Large intestine (tissue), 3 donors: Measurements from ENCODE around the gene PTPN9. TPM values are rescaled to one million over a fixed set of nuclear protein-coding genes. Genes with fewer than 3 reads are reported as not detected.
"Not testable (repeated sequence)": the region's sequence is repeated elsewhere in the genome, so short reads cannot be mapped to it uniquely, and the experiment has no call there.

Source experiments
- DNase-seq, 2 donors: peaks; one replicate each; pipeline versions ENCODE4 v3.0.0 to v3.0.0-alpha.2; 2013
- H3K27ac ChIP-seq: one replicate; pipeline ENCODE4 v1.5.1; 2013; ENCODE audit warnings: low read length
- H3K27me3 ChIP-seq: 2 replicates; pipeline ENCODE4 v1.6.1; 2013; ENCODE audit warnings: low read length; ENCODE audit not compliant: control insufficient read depth, insufficient read depth
- H3K36me3 ChIP-seq: 2 replicates; pipeline ENCODE4 v1.6.1; 2013; ENCODE audit warnings: low read length; ENCODE audit not compliant: control insufficient read depth, insufficient read depth
- H3K4me1 ChIP-seq: one replicate; pipeline ENCODE4 v1.6.1; 2013; ENCODE audit warnings: low read length; ENCODE audit not compliant: control insufficient read depth, insufficient read depth
- H3K4me3 ChIP-seq: one replicate; pipeline ENCODE4 v1.5.1; 2013; ENCODE audit warnings: low read length
- H3K9me3 ChIP-seq: one replicate; pipeline ENCODE4 v1.6.1; 2013; ENCODE audit warnings: mild to moderate bottlenecking, low read depth, low read length, moderate library complexity; ENCODE audit not compliant: control insufficient read depth
- WGBS: methylation state at CpG from one replicate; pipeline ENCODE4 v1.1.5; 2013; ENCODE audit warnings: low lambda C conversion rate; ENCODE audit not compliant: insufficient coverage; 5-methylcytosine and 5-hydroxymethylcytosine counted together
- polyA plus RNA-seq: library from polyadenylated mRNA; unstranded; fragments of 120-200 nt; gene quantifications from one replicate; pipeline ENCODE4 v1.2.1, GENCODE V29; 2013

The PTPN9 gene
- polyA plus RNA-seq, 1 donor = 42.3 TPM

DNA sequence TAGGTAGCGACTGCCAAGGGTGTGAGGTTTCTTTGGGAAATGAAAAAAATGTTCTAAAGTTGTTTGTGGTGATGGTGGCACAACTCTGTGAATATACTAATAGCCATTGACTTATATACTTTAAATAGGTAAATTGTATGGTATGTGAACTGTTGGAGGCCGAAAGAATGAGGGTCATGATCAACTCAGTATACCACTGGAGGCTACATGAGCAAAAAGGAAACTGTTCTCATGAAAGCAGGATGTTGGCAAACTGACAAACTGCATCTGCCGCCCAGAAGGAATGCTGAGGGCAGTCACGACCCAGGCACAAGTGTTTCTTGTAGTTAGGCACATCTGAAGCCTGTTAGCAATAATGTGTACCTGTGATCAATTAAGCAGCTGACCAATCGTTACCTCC is 95.6 kb downstream of the PTPN9 start:
- H3K4me3 ChIP-seq, DNase-seq, H3K27me3 ChIP-seq, H3K27ac ChIP-seq, H3K4me1 ChIP-seq, H3K9me3 ChIP-seq: not testable (repeated sequence)
- WGBS = 100% methylated on average over 1 of the region's 5 CpGs
- H3K36me3 ChIP-seq = peaks cover 33% of the 10 kb centered on the region

DNA sequence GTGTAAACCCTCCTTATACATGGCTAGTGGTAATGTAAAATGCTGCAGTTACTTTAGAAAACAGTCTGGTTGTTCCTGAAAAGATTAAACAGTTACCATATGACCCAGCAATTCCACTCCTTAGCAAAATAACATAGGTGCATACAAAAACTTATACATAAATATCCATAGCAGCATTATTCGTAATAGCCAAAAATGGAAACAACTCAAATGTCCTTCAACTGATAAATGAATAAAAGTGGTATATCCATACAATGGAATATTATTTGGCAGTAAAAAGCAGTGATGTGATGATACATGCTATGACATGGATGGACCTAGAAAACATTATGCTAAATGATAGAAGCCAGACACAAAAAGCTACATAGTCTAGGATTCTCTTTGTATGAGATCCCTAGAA is 96.0 kb downstream of the PTPN9 start:
- DNase-seq = no peak
- peaks cover 33% of the 10 kb centered on the region for H3K36me3 ChIP-seq
- no peaks in the 10 kb centered on the region for H3K4me1 ChIP-seq
- no CpG with 5 or more reads among the region's 1 CpG for WGBS
- H3K27me3 ChIP-seq = no peaks in the 10 kb centered on the region
- no peaks in the 10 kb centered on the region for H3K9me3 ChIP-seq
- no peak overlapping the region for H3K4me3 ChIP-seq
- H3K27ac ChIP-seq = no peak overlapping the region

DNA sequence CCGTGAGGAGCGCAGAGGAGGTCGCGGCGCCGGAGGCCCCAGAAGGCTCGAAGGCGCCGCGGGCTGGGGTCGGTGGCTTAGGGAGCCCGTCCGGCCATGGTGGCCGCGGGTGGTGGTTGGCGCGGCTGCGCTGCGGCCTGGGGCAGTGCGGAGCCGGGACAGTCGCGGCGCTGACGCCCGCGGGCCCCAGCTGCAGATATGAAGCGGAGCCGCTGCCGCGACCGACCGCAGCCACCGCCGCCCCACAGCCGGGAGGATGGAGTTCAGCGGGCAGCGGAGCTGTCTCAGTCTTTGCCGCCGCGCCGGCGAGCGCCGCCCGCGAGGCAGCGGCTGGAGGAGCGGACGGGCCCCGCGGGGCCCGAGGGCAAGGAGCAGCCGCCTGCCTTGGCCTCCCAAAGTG is 98.7 kb downstream of the PTPN9 start:
- not testable (repeated sequence) for H3K4me3 ChIP-seq, H3K27ac ChIP-seq, H3K27me3 ChIP-seq, H3K9me3 ChIP-seq, H3K4me1 ChIP-seq, DNase-seq
- WGBS = no CpG with 5 or more reads among the region's 54 CpGs
- peaks cover 28% of the 10 kb centered on the region for H3K36me3 ChIP-seq

GRCh38 chr15:75479670-75480069 is 99.4 kb downstream of the PTPN9 start:
- Histone ChIP-seq H3K36me3 (peaks cover 31% of the 10 kb centered on the region), H3K4me3 (no peak overlapping the region), H3K4me1 (no peaks in the 10 kb centered on the region), H3K27me3 (no peaks in the 10 kb centered on the region), H3K9me3 (no peaks in the 10 kb centered on the region), H3K27ac (no peak overlapping the region)
- no peak for DNase-seq
- no CpG with 5 or more reads among the region's 2 CpGs for WGBS

DNA sequence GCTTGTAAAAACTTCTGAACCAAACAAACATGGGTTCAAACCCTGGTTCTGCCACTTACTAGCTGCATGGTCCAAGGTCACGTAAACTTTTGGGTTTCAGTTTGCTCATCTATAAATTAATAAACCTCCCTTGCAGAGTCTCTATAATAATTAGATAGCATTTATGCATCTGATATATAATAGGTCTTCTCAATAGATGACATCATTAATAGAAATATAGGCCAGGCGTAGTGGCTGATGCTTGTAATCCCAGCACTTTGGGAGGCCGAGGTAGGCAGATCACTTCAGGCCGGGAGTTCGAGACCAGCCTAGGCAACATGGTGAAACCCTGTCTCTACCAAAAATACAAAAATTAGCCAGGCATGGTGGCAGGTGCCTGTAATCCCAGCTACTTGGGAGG is 102.0 kb downstream of the PTPN9 start:
- DNase-seq, H3K27ac ChIP-seq, H3K9me3 ChIP-seq, H3K27me3 ChIP-seq, H3K4me3 ChIP-seq, H3K4me1 ChIP-seq: not testable (repeated sequence)
- H3K36me3 ChIP-seq = peaks cover 34% of the 10 kb centered on the region
- 100% methylated on average over 3 of the region's 5 CpGs for WGBS

GRCh38 chr15:75468913-75469598 is 110.1 kb downstream of the PTPN9 start:
- H3K4me1 ChIP-seq = no peaks in the 10 kb centered on the region
- peaks cover 75% of the 10 kb centered on the region for H3K36me3 ChIP-seq
- H3K27me3 ChIP-seq = no peaks in the 10 kb centered on the region
- H3K27ac ChIP-seq = no peak overlapping the region
- no peaks in the 10 kb centered on the region for H3K9me3 ChIP-seq
- DNase-seq = no peak
- WGBS = no CpG with 5 or more reads among the region's 2 CpGs
- H3K4me3 ChIP-seq = no peak overlapping the region

DNA sequence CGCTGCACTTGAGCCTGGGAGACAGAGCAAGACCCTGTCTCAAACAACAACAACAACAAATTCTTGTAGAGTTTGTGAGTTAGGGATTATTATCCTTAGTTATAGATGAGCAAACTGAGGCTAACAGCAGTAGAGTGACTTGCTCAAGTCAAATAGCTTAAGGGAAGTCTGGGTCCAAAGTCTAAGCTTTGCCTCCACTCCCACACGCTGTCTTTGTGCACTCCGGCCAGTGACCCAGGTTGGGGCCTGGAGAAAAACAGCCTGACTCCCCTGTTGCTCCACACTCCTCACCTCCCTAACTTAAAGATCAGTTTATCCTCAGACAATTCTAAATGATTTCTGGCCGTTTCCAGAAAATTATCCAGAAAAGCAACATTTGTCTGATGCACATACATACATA is 118.5 kb downstream of the PTPN9 start:
- peaks cover 4% of the 10 kb centered on the region for H3K36me3 ChIP-seq
- WGBS = no CpG with 5 or more reads among the region's 4 CpGs

GRCh38 chr15:75459581-75459980 is 119.5 kb downstream of the PTPN9 start:
- Histone ChIP-seq H3K27ac (peak overlapping the region; percentile 75), H3K27me3 (no peaks in the 10 kb centered on the region), H3K9me3 (no peaks in the 10 kb centered on the region), H3K4me1 (peaks cover 23% of the 10 kb centered on the region), H3K4me3 (no peak overlapping the region), H3K36me3 (peaks cover 1% of the 10 kb centered on the region)
- no CpG with 5 or more reads among the region's 1 CpG for WGBS
- no peak for DNase-seq

More for the DNA sequence above, 118.5 kb downstream of the PTPN9 start:
- Histone ChIP-seq H3K4me1 (peaks cover 23% of the 10 kb centered on the region), H3K27me3 (no peaks in the 10 kb centered on the region), H3K27ac (peak overlapping the region; percentile 75), H3K4me3 (no peak overlapping the region), H3K9me3 (no peaks in the 10 kb centered on the region)
- peak; percentile 52 to 73 for DNase-seq

GRCh38 chr15:75456710-75457109 is 122.4 kb downstream of the PTPN9 start:
- WGBS = no CpG with 5 or more reads among the region's 6 CpGs
- Histone ChIP-seq H3K4me3 (no peak overlapping the region), H3K27me3 (no peaks in the 10 kb centered on the region), H3K9me3 (no peaks in the 10 kb centered on the region), H3K4me1 (peaks cover 30% of the 10 kb centered on the region), H3K36me3 (no peaks in the 10 kb centered on the region), H3K27ac (no peak overlapping the region)
- DNase-seq = no peak

GRCh38 chr15:75455982-75456531 is 123.1 kb downstream of the PTPN9 start:
- H3K36me3 ChIP-seq = no peaks in the 10 kb centered on the region
- peak overlapping the region; percentile 93 for H3K4me3 ChIP-seq
- peak; percentile 35 to 73 for DNase-seq
- peaks cover 27% of the 10 kb centered on the region for H3K4me1 ChIP-seq
- peak overlapping the region; percentile 94 for H3K27ac ChIP-seq
- WGBS = no CpG with 5 or more reads among the region's 24 CpGs
- no peaks in the 10 kb centered on the region for H3K27me3 ChIP-seq
- H3K9me3 ChIP-seq = no peaks in the 10 kb centered on the region
